COLO668 (cell line): Measurements from ENCODE around the gene IFT74.

ENCODE experiments used
- DNase-seq: peaks from one replicate; lab custom pipeline; 2025; ENCODE audit not compliant: unreplicated experiment; lab: John Stamatoyannopoulos, UW

IFT74 gene

DNA sequence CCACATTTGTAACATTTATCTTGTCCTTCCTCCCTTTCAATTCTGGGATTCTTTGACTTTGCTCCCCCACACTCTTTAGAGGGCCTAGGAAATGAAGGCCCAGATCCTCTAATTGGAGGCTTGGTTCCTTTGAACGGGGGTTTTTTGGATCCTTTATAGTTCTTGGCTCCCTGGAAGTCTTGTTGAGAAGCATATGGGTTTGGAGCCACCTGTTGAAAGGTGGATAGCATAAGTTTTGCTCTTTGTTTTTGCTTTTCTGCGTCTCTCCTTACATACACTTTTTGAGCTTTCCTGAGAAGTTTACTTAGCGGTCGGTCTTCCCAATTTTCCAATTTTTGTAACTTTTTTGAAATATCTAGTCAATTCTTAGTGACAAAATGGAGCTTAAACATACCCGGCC is 17.8 kb downstream of the IFT74 start:
- DNase-seq, result no peak

DNA sequence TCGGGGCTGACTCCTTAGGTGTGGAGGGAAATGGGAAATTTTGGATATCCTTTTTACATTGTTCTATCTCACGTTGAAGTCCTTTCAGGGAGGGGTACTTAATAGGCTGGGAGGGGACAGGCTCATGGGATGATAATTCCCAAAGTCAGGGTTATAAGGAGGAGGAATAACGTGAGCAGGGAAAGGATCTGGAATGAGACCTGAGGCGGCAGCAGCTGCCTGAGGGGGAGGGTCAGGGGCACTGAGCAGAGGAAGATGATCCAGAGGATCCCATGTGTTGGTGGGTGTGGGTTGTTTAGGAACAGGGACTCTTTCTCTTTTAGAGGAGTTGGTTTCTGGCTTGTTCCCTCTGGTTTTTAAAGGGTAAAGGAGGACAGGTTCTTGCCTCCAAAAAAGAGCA is 18.7 kb downstream of the IFT74 start:
- DNase-seq, result no peak

DNA sequence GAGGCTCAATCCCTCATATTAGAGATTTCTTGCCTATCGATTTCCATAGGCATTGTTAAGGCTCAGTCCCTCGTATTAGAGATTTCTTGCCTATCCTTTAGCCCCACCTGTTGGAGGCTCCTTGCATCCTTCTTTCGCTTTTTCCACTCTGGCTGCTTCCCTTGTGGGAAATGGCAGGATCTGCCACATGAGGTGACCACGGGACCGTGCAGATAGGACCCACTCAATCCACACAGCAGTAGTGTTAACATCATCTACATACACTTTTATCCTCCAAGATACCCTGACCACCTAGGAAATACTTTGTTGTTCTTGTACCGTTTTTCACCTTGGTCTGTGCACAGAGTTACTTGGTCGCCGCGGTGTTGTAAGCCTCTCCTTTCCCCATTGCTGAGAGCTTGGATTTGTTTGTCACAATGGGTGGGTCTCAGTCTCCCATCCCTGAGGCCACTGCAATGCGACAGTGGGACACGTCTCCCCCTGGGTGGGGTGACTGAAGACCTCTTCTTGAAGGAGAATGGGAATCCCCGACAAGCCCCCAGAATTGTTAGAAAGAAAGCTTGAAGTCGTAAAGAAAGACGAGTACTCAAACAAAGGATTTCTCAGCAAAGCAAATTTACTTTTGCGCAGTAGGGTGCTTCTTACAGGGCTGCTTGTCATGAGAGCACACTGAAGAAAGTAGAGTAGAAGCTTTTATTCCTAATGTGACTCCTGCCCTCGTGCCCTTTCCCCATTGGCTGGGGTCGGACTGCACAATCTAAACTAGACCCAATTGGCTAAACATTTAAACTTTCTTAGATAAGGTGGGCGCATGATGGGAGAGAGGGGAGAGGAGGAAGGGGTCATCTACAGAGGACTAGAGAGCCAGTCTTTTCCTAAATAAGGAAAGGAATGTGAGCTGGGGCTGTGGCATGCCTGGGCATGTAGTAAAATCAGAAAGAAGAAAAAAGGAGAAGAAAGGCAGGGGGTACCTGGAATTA is 19.8 kb downstream of the IFT74 start:
- peak; percentile 21 for DNase-seq

DNA sequence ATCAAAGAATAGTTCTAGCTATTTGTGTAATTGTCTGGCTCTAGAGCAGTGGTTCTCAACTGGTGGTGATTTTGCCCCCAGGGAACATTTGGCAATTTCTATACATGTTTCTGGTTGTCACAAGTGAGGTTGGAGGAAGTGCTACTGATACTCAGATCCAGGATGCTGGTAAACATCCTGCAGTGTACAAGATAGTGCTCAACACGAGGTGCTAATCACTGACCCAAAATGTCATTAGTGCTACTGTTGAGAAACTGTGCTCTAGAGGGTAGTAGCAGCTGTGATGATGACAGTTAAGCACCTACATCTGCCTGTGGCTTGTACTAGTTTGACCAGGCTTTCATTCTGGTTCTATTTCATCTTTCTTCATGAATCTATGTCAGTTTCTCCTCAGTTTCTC is 27.1 kb downstream of the IFT74 start:
- DNase-seq, result no peak

DNA sequence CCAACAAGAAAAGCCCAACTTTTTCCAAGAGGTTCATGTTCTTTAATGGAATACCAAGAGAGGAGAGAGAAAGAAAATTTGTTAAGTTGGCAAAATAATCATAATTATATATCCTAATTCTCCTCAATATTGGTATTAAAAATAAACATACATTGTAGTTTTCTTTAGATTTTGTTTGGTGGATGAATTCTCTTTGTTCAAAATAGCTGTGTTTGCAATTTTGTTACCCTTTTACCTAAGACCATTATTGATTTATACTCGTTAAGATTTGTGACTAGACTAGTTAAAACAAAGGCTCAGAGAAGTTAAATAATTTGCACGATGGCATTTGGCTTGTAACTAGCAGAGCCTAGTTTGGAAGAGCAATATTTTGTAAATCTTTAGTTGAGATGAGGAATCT is 39.6 kb downstream of the IFT74 start:
- DNase-seq, result no peak

DNA sequence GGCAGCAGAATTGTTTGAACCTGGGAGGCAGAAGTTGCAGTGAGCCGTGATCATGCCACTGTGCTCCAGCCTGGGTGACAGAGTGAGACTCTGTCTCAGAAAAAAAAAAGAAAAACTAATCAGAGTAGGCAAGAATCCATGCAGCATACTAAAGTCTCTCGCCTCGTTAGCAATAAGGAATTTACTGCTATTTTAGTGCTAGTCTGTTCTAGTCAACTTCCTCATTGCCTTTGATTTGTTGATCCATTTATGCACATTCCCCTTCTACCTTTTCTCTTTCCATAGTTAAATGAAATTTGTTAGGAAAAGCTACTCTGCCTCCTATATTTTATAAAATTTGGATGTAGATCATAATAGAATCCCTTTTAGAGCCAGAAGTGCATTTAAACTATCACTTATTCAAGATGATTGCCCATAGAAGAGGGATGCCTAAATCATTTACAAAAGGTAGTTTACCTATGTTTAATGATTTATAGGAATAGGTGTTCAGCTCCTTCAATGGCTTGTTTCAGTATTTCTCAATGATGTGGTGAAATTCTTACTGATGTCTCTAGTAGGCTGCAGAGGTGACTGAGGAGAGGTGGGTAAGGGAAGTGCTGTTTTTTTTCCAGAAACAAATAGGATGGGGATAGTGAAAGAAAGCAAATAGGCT is 47.3 kb downstream of the IFT74 start:
- DNase-seq, result no peak

DNA sequence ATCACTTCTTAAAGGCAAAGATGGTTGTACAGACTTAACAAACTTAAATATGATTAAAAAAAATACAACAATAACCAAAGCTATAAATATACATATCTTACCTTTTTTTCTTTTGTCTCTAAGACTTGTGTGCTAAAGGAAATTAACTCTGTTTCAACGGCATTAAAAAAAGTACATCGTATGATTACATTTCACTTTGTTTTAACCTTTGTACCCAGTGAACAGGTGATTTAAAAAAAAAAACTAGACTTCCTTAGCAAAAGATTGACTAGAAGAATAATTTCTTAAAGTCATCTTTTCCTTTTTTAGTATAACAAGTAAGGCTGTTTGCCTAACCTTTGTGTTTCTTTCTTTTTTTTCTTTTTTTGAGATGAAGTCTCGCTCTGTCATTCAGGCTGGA is 49.3 kb downstream of the IFT74 start, which contains the start of gene LRRC19:
TSS of gene LRRC19 (minus strand) at position 182 of the 400 bp plus-strand sequence. CDS start 5,978 bp downstream, outside the sequence.
- DNase-seq, result no peak

DNA sequence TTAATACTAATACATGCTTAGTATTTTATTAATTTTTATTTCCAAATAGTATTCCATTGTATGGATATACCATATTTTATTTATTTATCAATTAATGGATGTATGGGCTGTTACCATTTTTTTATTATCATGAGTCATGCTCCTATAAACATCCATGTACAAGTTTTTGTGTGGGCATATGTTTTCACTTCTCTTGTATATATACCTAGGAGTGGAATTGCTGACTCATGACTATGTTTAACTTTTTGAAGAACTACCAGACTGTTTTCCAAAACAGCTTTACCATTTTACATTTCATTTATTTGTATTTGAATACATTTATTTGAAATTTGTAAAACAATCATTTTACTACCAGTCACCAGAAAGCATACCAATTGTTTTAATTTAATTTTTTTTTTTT is 63.4 kb downstream of the IFT74 start:
- no peak for DNase-seq

DNA sequence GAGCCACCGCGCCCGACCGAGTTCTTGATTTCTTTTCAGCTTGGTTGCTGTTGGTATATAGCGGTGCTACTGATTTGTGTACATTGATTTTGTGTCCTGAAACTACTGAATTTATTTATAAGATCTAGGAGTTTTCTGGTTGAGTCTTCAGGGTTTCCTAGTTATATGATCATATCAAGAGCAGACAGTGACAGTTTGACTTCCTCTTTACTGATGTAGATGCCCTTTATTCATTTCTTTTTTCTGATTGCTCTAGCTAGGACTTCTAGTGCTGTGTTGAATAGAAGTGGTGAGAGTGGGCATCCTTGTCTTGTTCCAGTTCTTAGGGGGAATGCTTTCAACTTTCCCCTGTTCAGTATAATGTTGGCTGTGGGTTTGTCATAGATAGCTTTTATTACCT is 66.7 kb downstream of the IFT74 start:
- no peak for DNase-seq

DNA sequence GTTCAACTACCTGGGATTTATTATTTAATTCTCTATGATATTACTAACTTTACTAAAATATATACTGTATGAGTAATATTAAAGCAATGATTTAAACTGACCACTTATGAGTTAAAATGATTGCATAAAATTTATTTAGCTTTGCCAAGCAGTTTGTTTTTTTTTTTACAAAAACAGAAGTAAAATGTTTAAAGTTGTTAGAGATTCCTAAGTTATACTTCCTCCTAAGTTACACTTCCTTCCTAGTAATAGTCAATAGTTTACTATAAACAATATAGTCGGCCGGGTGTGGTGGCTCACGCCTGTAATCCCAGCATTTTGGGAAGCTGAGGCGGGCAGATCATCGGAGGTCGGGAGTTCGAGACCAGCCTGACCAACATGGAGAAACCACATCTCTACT is 73.0 kb downstream of the IFT74 start:
- no peak for DNase-seq

DNA sequence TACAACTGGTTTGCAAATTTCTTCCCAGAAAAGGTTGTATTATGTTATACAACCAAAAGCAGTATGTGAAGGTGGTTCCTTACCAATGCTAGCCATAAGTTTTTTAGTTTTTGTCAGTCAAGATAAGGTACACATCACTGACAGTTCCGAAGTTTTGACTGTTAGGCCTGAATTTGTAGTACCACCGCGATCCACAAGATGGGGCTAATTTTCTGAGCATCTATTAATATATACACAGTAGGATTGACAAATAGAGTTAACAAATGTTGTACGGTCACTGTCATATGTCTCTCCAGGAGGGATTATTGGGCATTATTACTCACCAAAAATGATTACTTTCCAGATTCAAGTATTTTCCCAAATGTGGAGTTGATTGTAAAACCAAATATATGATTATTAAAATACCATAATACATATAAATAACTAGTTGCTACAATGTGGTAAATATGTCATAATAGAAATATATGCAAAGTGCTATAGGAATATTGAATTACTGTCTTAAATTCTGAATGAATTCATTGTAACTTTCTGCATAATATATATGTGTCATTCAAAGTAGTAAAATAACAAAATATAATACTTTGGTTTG is 77.7 kb downstream of the IFT74 start:
- peak; percentile 52 for DNase-seq

DNA sequence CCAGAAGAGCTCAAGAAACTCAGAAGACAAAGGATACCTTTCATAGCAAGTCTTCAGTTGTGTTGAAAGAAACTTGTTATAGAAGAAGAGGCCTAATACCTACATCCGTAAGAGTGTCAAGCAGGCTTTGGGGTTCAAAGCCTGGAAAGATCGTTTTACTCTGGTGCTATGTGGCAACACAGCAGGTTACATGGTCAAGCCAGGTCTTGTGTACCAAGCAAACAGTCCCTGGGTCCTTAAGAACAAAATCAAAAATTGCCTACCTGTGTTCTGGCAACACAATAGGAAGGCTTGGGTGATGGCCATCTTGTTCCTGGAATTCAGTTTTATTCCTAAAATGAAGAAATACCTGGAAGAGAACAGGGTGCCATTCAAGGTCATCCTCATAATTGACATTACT is 81.3 kb downstream of the IFT74 start:
- DNase-seq, result no peak

DNA sequence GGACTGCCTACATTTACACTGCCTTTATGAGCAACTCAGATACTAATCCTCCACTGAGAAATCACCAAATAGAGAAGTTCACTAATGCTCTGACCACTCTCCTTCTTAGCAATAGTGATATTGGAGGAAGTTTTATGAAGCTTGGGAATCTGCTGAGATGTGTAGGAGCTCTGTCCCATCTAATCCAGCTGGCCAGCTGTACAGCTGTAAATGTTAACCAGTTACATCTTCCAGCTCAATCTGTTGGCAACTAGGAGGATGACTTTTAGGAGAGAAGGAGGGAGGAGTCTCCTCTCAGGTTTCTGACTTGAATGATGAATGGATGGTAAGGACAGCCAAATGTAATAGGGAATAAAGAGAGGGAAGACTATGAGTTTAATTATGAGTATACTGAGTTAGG is 85.5 kb downstream of the IFT74 start:
- no peak for DNase-seq

DNA sequence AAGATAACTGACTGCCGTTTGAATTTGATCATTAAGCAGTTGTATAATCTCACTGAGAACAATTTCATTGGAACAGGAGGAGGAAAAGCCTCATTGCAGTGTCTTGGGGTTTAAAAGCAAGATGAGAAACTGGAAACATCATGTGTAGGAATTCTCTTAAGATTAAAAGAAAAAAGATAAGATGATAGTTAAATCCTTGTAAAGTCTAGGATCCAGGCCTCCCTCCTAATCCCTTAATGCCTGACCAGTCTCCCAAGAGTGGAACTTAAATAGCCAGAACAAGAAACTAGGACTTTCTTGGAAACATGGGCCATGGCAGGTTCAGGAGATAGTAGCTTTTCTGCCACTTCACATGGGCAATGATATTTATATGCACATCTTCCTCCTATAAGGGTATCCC is 86.3 kb downstream of the IFT74 start:
- no peak for DNase-seq

DNA sequence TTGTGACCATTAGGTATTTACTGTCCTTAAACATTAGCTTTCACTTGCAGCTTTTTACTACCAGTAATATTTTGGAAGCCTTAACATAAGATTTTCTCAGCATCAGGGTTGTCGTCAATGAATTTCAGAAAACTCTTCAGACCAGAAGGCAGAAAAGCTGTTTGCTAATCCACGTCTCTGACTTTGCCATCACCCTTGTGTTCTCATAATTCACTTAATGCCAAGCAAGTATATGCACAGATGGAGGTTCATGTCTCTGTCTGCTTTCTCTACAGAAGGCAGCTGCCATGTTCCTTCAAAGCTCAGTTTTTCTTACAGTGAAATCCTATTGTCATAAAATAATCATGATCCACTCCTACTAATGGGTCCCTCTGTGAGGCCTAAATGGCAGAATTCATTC is 87.0 kb downstream of the IFT74 start:
- DNase-seq, result no peak

DNA sequence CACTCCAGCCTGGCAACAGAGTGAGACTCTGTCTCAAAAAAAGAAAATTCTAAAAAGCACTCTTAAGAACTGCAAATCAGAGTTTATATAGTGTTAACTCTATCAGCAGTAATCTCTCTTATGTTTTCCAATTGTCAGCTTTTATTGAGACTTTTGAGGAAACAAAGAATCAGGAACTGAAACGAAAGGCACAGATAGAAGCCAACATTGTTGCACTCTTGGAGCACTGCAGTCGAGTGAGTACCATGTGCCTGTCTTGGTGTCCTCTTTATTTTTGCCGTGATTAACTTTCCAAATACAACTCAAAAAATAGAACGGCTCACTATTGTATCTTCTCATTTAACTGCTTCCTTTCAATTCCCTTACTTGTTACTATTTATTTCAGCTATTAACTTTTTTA is 90.9 kb downstream of the IFT74 start:
- no peak for DNase-seq

DNA sequence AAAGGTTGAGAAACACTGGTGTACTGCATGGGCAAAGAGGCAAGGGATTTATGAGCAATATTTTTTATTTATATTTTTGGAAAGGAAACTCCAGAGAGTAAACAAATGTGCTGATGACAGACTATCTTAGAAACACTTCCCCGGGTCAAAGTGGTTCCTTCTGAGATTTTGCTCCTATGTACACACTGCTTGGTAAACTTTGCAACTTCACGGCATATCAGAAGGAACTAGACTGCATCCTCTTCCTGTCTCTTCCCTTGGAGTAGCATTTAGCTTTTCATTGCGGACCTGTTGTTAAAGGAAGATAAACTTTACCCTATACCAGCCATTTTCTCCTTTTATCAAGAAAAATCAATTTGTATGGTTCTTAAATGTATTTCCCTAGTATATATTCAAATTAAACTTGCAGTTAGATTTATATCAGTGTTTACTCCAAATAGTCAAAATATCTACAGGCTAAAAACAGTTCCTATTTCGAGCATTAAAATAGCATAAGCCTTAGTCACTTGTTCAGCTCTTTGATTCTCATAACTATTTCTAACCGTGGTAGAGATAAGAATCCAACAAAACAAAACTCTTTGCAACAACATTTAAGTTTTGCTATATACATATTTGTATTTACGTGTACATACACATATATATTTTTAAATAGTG is 97.3 kb downstream of the IFT74 start:
- no peak for DNase-seq

DNA sequence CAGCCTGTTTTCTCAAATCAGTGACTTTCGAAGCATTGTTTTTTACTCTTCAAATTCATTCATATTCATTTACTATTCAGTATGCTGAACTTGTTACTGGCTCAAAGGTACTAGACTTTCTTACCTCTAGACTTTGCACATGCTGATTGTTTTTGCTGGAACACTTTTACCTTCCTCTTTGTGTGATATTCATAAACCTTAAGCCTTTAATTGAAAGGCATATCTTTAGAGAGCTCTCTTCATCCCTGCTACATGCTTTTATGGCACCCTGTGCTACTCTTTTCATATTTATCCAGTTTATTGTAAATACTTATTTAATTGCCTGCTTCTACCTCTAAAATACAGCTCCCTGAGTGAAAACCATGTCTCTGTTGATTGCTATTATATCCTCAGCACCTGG is 97.9 kb downstream of the IFT74 start:
- no peak for DNase-seq

DNA sequence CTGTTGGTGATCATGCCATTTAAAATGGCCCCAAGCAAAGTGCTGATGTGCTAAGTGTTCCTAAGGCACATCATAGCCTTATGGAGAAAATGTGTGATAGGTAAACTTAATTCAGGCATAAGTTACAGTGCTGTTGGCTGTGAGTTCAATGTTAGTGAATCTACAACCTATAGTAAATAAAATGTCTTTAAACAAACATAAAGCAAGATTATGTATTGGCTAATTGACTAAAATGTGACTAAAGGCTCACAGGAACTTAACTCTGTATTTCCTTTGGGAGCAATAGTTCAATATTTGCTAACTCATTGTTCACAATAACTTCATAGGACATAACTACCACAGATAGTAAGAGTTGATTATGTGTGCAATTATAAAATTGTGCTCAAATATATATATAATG is 98.6 kb downstream of the IFT74 start:
- no peak for DNase-seq

DNA sequence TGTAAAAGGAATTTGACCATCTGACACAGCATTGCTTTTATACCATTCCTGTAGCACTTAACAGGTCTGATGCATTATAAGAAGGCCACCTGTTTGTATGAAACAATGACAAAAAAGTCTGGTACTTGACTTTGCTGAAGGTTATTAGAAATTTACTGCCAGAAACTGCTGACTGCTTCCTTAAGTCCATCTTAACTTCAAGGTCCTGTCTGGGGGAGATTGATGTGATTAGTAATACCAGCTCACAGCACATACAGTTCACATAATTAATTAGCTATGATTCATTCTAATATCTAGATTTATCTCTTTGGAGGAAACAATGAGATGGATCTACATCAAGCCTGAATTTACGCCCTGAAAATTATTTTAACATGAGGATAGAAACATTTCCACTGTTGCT is 103.2 kb downstream of the IFT74 start:
- DNase-seq, result no peak

DNA sequence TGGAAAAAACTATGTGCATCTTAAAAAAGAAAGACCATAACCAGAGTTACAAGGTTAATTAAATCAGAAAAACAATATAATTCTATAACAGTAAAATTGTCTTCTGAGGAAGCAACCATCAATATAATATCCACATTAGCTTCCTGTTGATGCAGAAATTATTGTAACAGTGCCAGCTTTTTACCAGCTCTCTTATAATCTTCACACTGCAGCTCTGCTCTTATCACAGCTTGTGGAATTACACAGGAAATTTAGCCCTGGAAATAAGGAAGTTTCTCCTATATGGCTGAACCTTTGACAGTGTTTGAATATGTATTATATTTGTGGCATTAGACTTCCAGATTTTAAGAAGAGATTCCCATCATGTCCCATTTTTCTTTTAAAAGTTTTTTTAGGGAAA is 103.7 kb downstream of the IFT74 start:
- no peak for DNase-seq
